GM19372 (cell line): Measurements from ENCODE around the gene MAD1L1.

ENCODE experiments used
- ATAC-seq: cut with Tn5 transposase; IDR thresholded peaks from one replicate; pipeline ENCODE4 v1.9.1; 2021; ENCODE audit warnings: mild to moderate bottlenecking, low read depth, moderate library complexity; ENCODE audit not compliant: unreplicated experiment

The MAD1L1 gene

DNA sequence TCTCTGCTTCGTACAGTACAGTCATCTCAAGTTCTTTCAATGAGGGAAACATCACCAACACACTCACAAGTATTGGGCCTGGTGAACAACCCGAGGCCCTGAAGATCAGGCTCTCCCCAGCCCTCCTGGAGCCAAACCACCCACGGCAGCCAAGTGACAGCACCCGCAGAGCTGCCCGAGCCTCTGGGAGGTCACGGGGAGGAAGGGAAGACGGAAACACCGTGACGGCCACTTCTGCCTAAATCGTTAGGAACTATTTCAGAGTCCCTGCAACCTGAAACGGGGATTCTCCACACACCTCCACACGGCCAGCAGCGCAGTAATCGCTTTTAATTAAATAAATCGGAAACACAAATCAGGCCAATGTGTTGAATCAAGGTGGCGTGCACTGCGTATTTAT is 222.6 kb downstream of the MAD1L1 start:
- ATAC-seq = no peak

GRCh38 chr7:2009541-2010001 is 223.2 kb downstream of the MAD1L1 start:
- no peak for ATAC-seq

DNA sequence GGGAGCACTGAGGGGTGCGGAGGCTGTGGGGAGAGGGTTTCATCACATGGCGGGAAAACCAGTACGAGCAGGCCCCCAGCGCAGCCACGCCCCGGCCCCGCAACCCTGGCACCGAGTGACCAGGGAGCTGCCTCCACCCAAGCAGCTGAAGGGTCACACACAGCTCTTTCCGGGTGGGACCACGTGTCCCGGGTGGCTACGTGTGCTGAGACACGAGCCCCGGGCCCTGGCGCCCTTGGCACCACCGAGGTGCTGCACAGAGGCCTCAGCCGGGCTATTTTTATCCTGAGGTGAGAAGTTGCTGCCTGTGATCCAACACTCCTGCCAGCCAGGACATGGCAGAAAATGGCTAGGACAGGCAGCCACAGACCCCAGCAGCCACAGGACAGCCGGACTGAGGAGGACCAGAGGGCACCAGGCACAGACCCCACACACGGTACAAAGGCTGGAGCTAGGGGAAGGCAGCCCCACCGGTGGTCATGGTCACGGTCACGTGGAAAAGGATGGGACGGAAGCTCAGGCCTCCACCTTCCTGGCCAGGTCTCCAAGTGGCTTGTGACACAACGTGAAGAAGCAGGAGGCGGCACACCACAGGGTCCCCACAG is 223.7 kb downstream of the MAD1L1 start:
- no peak for ATAC-seq

DNA sequence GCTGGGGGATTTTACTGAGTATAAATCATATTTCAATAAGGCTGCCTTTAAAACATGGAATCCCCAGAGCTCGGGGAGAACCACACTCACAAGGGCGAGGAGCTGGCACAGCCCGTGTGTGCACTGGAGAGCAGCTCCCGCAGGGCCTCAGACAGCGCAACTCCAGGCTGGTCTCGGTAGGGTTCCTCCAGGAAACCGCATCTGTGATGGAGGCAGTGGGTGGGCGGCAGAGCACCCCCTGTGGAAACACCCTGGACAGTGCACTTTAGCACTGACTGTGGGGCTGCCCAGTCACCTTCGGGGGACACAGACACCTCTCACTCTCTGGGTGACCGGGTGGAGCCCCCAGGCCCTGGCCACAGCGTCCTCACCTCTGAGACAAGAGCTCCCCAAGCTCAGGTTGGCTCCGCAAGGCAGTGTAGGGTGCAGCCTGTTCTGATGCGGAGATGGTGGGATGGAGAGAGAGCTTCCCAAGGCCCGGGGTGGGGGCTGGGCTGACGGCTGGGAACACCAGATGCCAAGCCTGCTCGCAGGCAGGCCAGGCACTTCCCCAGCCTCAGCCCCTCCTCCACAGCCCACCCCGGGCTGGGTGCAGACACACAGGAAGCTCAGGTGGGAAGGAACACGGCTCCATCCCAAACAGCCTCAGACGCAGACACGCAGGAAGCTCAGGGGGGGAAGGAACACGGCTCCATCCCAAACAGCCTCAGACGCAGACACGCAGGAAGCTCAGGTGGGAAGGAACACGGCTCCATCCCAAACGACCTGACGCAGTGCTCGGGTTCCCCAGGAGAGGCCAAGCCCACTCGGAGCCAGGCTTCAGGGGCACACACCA is 224.4 kb downstream of the MAD1L1 start:
- ATAC-seq = no peak

- no peak for ATAC-seq
Measured at GRCh38 chr7:2007551-2007950, 225.2 kb downstream of the MAD1L1 start.

DNA sequence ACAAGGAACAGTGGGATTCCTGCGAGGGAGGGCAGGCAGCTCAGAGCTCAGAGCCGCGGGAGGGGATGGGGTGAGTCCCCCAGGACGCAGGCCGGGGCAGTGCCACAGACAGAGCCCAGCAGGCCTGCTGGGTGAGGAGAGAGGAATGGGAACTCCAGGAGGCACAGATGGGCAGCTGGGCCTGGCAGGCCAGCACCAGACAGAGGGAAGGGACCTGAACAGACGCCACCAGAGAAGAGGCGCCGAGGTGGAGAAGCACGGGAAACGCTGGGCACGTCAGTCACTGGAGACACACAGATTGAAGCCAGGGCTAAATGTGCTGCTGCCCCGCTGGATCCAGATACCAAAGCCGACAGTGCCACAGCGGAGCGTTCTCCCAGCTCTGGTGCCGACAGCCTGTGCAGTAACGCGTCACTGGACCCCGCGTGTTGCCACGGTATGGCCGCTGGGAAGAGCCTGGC is 225.8 kb downstream of the MAD1L1 start:
- ATAC-seq = no peak

DNA sequence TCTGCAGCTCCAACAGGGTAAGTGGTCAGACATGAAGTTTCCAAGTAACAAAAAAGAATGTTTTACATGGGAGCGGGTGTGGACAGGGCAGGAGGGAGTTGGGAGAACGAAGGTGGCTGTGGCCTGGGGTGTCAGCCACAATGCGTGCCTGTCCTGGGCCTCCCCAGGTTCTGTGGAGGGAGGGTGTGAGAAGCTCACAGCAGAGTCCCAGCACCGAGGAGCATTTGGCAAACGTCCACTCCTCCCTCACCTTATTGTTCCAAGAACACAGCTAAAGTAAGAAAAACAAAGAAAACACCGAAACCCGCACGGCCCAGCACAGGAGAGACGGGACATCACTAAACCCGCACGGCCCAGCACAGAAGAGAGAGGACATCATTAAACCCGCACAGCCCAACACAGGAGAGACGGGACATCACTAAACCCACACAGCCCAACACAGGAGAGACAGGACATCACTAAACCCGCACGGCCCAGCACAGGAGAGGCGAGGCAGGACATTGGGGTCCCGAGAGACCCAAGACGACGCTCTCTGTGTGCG is 226.4 kb downstream of the MAD1L1 start:
- no peak for ATAC-seq

- no peak for ATAC-seq
Measured at GRCh38 chr7:2005786-2006185, 227.0 kb downstream of the MAD1L1 start.

GRCh38 chr7:2004841-2005725 is 227.7 kb downstream of the MAD1L1 start:
- ATAC-seq = no peak

GRCh38 chr7:2003931-2004812 is 228.6 kb downstream of the MAD1L1 start:
- ATAC-seq = no peak

DNA sequence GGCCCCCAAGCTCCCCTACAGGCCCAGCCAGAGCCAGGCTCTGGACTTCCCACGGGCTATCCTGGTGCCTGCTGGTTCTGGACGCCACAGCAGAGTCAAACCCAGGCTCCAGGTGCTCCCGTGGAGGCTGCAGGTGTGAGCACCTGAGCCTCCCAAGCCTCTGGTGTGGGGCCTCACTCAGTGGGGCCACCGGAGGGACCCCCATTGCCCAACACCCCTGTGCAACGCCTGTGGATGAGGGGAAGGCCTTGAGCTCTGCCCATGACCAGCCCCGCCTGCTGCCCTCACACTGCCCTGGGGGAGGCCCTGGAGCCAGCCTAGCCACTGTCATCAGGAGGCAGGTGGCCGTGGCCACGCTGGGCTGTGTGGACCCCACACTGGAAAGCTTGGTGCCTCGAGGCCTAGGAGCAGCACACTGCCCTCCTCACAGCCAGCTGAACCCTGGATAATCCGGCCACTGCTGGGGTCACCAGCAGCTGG is 229.3 kb downstream of the MAD1L1 start:
- ATAC-seq = no peak

DNA sequence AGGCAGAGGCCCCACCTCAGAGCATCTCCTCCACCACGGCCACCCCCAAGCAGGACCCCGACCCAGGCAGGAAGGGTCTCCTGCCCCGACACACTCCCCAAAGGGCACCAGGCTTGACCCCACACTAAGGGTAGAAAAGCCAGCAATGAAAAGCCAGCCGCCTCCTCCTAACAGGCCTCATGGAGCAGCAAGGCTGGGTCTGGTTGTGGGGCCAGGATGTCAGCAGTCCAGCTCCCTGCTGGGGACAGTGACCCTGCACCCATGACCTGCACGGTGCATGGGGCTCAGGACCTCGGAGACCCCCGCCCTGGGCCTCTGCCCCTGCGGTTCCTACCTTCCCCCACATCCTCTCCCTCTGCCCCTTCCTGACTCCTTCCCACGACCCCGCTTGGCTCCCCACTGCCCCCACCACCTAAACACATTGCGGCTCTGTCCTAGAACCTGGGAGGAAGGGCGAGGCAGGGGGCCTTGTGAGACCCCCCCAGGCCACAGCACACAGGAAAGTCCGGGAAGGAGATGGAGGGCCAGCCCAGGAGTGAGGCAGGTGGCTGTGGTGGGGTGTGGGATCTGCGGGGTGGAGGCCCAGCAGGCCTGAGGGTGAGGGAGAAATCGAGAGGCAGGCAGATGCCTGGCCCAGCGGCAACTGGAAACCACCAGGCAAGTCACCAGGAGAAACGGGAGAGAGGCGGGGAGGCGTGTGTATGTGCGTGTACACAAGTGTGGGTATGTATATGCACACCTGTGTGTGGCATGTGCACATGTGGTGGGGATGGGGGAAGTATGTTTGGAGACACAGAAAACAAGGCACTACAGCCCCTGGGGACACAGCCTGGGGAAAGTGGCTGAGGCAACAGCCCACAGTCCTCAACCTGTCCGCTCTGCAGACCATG is 229.9 kb downstream of the MAD1L1 start:
- no peak for ATAC-seq

GRCh38 chr7:2001601-2002442 is 230.9 kb downstream of the MAD1L1 start:
- no peak for ATAC-seq

DNA sequence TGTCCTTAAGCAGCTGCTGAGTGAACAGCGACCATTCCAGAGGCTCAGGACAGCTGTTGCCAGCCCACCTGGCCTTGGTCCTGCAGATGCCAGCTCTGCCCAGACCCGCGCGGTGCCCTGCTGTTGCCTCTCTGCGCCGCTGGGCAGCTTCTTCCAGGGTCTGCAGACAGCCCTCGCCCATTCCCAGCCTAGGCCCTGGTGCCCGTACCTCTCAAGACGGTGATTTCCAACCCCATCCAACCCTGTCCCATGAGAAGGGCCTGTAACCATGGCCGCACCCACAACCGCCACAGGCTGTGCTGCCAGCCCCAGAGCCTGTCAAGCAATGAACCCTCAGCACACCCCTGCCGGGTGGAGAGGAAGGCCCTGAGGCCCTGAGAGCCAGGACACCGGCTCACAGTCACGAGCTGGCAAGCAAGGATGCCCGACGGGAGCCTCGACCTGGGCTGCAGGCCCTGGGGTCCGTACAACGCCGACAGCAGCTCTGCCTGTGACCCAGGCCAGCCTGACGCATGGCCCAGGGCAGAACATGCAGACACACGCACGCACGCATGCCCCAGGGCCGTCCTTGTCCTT is 231.9 kb downstream of the MAD1L1 start:
- no peak for ATAC-seq

DNA sequence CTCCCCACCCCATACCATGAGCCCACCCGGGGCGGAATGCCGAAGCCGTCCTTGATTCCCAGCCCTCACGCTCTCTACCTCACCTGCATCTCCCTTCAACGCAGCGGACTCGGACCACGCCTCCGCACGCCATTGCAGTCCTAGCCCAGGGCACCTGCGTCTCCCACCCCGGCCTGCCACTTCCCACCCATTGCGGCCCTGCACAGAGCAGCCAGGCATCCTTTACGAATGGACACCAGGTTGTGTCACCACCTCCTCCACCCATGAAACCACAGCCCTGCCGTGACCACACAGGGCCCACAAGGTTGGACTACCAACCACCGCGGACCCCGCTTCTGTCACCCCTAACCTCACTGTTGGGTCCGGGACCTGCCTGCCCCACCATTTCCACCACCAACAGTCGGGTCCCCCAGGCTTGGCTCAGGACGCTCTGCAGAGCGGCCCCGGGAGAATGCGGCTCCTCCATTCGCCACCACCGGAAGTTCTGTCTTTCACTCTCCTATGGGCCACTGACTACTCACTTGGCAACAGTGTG is 232.5 kb downstream of the MAD1L1 start:
- no peak for ATAC-seq

DNA sequence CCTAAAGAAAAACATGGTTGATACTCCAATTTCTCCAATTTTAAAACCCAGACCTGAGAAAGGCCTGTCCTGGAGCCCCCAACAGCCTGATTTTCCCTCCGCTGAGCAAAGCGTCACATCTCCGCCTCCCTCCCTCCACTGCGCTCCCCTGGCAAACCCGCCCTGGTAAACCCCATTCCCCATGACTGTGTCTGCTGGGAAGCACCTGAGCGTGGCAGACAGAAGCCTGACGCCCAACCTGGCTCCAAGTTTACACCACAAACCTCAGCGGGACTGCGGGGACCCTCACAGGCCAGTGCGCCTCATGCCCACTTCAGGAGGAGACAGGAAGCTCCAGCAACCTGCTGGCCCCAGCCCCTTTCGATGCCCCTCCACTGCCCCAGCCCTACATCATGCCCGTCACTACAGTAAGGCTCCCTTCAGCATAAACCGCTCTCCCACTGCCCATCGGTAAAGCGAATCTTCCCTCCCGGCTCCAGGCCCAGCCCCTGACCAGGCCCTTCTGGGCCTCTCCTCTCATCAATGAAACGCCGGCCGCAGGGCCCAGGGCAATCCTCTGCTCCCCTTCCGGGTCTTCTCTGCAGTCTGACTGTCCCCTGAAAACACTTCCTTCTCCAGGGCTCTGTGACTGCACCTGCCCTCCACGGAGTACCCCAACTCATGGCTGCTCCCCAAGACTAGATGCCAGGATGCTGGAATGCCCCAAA is 233.3 kb downstream of the MAD1L1 start:
- no peak for ATAC-seq
